ENCODE results near the gene THY1. TPM values are rescaled to one million over a fixed set of nuclear protein-coding genes. Genes with fewer than 3 reads are reported as not detected.

Gene THY1
- total RNA-seq, 1 donor = 400 TPM

- H3K4me1 ChIP-seq (ENCODE audit: insufficient read depth, low read length) = peaks cover 30% of the 10 kb centered on the region
- peaks cover 13% of the 10 kb centered on the region for H3K36me3 ChIP-seq (ENCODE audit: insufficient read depth, low read length)
- no peak overlapping the region for H3K4me2 ChIP-seq (ENCODE audit: insufficient read depth, low read length)
- H3K9me3 ChIP-seq (ENCODE audit: low read depth, low read length) = peaks cover 4% of the 10 kb centered on the region
- H3K27ac ChIP-seq (ENCODE audit: low read depth, low read length) = no peak overlapping the region
- H2AFZ ChIP-seq (ENCODE audit: low read length) = no peak overlapping the region
- peaks cover 26% of the 10 kb centered on the region for H4K20me1 ChIP-seq (ENCODE audit: insufficient read depth, low read length)
- H3K27me3 ChIP-seq (ENCODE audit: insufficient read depth, low read length) = no peaks in the 10 kb centered on the region
- DNase-seq (ENCODE audit: insufficient read length, low spot score, missing footprints) = no peak
- peaks cover 37% of the 10 kb centered on the region for H3K79me2 ChIP-seq (ENCODE audit: insufficient read depth, low read length)
- no peak overlapping the region for H3K4me3 ChIP-seq (ENCODE audit: insufficient read depth, low read length)
- no peak for TF ChIP-seq CTCF (IDR thresholded peaks at IDR 0.05; ENCODE audit: extremely low read depth, low read depth, low read length)
Measured at GRCh38 chr11:119424276-119424675, 1.3 kb upstream of the THY1 start.

- no peak for DNase-seq (ENCODE audit: insufficient read length, low spot score, missing footprints)
- peaks cover 32% of the 10 kb centered on the region for H3K4me1 ChIP-seq (ENCODE audit: insufficient read depth, low read length)
- peak overlapping the region; percentile 80 for H3K4me2 ChIP-seq (ENCODE audit: insufficient read depth, low read length)
- H2AFZ ChIP-seq (ENCODE audit: low read length) = peak overlapping the region; percentile 68
- TF ChIP-seq CTCF (IDR thresholded peaks at IDR 0.05; ENCODE audit: extremely low read depth, low read depth, low read length) = no peak
- H3K27ac ChIP-seq (ENCODE audit: low read depth, low read length) = no peak overlapping the region
- peak overlapping the region; percentile 92 for H3K4me3 ChIP-seq (ENCODE audit: insufficient read depth, low read length)
- H3K27me3 ChIP-seq (ENCODE audit: insufficient read depth, low read length) = no peaks in the 10 kb centered on the region
- H3K79me2 ChIP-seq (ENCODE audit: insufficient read depth, low read length) = peaks cover 43% of the 10 kb centered on the region
- peaks cover 30% of the 10 kb centered on the region for H4K20me1 ChIP-seq (ENCODE audit: insufficient read depth, low read length)
- H3K9me3 ChIP-seq (ENCODE audit: low read depth, low read length) = peaks cover 4% of the 10 kb centered on the region
- H3K36me3 ChIP-seq (ENCODE audit: insufficient read depth, low read length) = peaks cover 19% of the 10 kb centered on the region
Measured at GRCh38 chr11:119423509-119424254, 710 bp upstream of the THY1 start.

DNA sequence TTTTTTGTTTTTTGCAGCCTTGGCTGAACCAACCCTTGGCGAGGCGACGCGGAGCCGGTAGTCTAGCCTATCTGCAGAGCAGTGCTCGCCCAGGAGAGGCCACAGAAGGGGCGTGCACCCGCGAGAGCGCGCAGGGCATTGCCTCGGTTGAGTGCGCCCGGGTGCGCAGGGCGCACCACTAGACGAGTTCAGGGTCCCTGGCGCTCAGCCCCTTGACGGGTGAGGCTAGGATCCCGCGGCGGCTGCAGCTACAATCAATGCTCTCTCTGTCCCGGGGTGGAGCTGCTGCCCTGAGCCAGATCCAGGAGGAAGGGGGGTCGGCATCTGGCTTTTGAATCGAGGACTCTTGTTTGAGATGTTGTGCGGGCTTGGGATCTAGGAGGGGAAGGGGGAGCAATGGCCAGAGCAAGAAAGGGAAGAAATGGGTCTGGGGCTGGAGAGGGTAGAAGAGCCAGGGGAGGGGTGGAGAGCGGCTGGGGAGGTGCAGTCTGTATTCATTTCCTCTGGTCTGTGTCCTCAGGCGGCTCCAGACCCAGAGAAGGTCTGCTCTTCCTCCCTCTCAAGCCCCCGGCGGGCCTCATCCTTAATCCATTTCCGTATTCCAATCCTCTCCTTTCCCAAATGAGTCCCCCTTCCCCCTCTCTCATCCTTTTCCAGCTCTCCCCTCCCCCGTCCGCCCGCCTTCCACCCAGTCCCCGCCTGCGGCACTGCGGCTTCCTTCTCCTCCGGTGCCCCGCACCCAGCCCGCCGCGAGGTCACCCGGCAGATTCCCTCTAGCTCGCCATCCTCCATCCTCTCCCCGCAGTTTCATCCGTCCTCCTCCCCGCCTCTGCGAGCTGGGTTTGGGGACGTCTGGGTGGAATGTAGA, 797 bp downstream of the THY1 start:
- Histone ChIP-seq H3K4me3 (ENCODE audit: insufficient read depth, low read length) (peak overlapping the region; percentile 92), H3K36me3 (ENCODE audit: insufficient read depth, low read length) (peaks cover 26% of the 10 kb centered on the region), H2AFZ (ENCODE audit: low read length) (peak overlapping the region; percentile 63), H3K9me3 (ENCODE audit: low read depth, low read length) (peaks cover 4% of the 10 kb centered on the region), H3K27ac (ENCODE audit: low read depth, low read length) (peak overlapping the region; percentile 68), H3K4me2 (ENCODE audit: insufficient read depth, low read length) (peak overlapping the region; percentile 80), H4K20me1 (ENCODE audit: insufficient read depth, low read length) (peaks cover 32% of the 10 kb centered on the region), H3K4me1 (ENCODE audit: insufficient read depth, low read length) (peaks cover 48% of the 10 kb centered on the region), H3K27me3 (ENCODE audit: insufficient read depth, low read length) (no peaks in the 10 kb centered on the region), H3K79me2 (ENCODE audit: insufficient read depth, low read length) (peaks cover 46% of the 10 kb centered on the region)
- no peak for TF ChIP-seq CTCF (IDR thresholded peaks at IDR 0.05; ENCODE audit: extremely low read depth, low read depth, low read length)
- peak; percentile 87 for DNase-seq (ENCODE audit: insufficient read length, low spot score, missing footprints)

DNA sequence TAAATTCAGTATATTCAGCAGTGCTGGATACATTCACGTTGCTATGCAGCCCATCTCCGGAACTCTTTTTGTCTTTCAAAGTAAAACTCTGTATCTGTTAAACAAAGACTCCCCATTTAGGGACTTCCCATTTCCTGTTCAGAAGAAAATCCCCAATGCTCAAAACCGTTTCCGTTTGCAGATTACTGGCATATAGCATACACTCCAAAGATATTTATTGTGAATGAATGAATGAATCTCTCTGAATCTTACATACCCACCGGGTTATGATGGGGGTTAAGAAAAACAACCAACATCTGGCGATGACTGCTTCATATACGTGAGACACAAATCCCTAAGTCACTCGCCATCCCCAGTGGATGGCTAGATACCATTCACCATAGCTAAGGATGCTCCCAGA, 1.6 kb downstream of the THY1 start:
- no peak for DNase-seq (ENCODE audit: insufficient read length, low spot score, missing footprints)

More for the DNA sequence above, 1.6 kb downstream of the THY1 start:
- Histone ChIP-seq H3K27me3 (ENCODE audit: insufficient read depth, low read length) (no peaks in the 10 kb centered on the region), H3K36me3 (ENCODE audit: insufficient read depth, low read length) (peaks cover 26% of the 10 kb centered on the region), H3K79me2 (ENCODE audit: insufficient read depth, low read length) (peaks cover 46% of the 10 kb centered on the region), H4K20me1 (ENCODE audit: insufficient read depth, low read length) (peaks cover 32% of the 10 kb centered on the region), H3K4me2 (ENCODE audit: insufficient read depth, low read length) (peak overlapping the region; percentile 80), H2AFZ (ENCODE audit: low read length) (no peak overlapping the region), H3K27ac (ENCODE audit: low read depth, low read length) (peak overlapping the region; percentile 68), H3K4me3 (ENCODE audit: insufficient read depth, low read length) (peak overlapping the region; percentile 92), H3K4me1 (ENCODE audit: insufficient read depth, low read length) (peaks cover 55% of the 10 kb centered on the region), H3K9me3 (ENCODE audit: low read depth, low read length) (peaks cover 4% of the 10 kb centered on the region)
- TF ChIP-seq CTCF (IDR thresholded peaks at IDR 0.05; ENCODE audit: extremely low read depth, low read depth, low read length) = no peak
